Mucosa of gallbladder (tissue), 1 donor: Measurements from ENCODE around the gene RND2. TPM values are rescaled to one million over a fixed set of nuclear protein-coding genes. Genes with fewer than 3 reads are reported as not detected.
"Not testable (repeated sequence)": the region's sequence is repeated elsewhere in the genome, so short reads cannot be mapped to it uniquely, and the experiment has no call there.

Experiments used
- DNase-seq: peaks from one replicate; pipeline ENCODE4 v3.0.0-alpha.2; 2020; ENCODE audit warnings: low spot score
- total RNA-seq: library from RNA; stranded (reverse); gene quantifications from one replicate; pipeline ENCODE4 v1.2.1, GENCODE V29; 2021
- donor health status: DM: no; HTN: no; CAD: no.

Gene RND2
- total RNA-seq, 1 donor from 2014 or later, result 2.8 TPM

DNA sequence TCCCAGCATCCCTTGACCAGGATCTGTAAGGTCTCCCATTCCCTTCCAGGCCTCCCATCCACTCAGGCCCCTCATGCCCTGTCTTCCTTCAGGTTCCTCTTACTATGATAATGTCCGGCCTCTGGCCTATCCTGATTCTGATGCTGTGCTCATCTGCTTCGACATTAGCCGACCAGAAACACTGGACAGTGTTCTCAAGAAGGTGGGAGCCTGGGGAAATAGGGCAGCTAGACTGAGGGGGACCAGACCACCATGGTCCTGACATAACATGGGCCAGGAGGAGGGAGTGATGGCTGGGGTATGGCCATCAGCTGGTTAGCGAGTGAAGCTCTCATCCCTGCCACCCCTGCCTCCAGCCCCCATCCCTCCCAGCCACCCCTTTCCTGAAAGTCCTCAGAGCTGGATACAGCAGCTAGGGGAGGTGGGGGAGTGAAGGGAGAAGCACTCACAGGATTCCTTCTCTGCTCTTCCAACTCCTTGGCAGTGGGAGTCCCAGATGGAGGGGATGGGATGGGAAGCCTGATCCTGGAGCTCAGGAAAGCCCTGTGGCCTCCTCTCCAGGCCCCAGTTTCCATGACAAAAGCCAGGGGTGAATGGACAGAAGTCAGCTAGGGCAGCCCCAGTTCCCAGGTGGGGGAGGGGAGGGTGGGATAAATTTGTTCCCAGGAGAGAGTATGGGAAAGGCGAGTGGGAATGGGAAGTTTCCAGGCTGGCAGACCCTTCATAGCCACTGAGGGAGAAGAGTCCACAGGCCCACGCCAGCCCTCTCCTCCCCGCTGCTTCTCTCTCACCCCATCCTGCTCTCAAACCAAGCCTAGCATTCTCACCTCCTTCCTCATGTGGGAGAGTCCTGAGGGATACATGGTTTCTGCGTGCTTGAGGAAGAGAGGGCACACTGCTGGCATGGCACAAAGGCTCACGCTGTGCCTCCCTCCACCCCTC lies 2.3 kb downstream of the RND2 start:
- DNase-seq, result no peak

DNA sequence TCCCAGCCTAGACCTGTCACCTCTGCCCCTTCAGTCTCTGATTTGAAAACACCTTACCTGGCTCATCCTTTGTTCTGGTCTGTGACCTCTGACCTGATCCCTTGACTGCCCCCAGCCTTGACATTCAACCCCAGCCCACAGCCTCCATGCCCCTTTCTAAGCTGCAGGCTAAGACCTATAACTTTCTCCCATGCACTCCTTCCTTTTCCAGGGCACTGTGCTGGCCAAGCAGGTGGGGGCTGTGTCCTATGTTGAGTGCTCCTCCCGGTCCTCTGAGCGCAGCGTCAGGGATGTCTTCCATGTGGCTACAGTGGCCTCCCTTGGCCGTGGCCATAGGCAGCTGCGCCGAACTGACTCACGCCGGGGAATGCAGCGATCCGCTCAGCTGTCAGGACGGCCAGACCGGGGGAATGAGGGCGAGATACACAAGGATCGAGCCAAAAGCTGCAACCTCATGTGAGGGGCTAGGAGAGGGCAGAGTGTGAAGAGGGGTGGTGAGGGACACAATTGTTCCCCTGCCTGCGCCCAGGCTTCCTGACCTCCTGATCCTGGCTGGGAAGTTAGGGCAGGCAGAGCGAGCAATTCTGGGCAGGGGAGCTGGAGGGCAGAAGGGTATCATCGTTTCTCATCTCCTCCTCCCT lies 3.3 kb downstream of the RND2 start:
- DNase-seq, result no peak

DNA sequence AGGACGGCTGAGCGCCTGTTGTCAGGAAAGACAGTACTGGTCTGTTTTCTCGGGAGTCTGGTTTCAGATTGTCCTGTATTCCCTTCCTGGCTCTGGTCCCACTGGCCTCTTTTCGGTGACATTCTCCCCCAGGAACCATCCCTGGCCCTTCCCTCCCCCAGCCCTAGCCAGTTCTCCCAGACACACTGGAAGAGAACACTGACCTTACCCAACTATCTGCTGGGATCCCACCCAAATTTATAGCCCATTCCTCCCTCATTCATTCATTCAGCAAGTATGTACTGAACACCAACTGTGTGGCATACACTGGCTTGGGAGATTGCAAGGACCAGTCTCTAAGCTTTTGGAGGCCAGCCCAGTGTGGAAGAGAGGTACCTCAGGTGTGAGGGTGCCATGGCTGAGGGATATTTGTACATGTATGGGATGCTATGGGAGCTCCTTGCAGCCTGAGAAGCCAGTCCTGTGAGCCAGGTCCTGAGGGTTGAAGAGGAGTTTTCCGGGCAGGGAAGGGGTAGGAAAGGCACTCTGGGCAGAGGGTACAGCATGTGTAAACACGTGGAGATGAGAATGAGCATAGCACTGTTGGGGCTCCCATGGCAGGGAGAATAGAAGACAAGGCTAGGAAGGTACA lies 5.2 kb downstream of the RND2 start:
- DNase-seq, result no peak

DNA sequence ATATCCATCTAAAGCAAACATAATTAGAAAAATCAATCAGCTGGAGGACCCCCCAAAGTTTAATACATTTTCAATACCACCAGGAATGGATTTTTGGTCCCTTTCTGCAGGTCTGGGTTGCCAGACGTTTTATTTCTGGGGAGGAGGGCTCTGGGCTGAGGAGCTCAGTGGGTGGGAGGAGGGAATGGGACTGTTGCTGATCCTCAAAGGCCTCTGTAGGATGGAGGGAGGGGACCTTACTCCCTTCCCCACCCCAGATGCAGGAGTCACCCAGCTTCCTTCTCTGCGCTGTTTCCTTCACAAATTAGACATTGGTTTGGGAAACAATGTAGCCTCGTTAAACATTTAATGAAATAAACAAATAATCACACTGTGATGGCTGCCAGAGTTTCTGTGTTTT lies 6.6 kb downstream of the RND2 start:
- DNase-seq, result no peak

DNA sequence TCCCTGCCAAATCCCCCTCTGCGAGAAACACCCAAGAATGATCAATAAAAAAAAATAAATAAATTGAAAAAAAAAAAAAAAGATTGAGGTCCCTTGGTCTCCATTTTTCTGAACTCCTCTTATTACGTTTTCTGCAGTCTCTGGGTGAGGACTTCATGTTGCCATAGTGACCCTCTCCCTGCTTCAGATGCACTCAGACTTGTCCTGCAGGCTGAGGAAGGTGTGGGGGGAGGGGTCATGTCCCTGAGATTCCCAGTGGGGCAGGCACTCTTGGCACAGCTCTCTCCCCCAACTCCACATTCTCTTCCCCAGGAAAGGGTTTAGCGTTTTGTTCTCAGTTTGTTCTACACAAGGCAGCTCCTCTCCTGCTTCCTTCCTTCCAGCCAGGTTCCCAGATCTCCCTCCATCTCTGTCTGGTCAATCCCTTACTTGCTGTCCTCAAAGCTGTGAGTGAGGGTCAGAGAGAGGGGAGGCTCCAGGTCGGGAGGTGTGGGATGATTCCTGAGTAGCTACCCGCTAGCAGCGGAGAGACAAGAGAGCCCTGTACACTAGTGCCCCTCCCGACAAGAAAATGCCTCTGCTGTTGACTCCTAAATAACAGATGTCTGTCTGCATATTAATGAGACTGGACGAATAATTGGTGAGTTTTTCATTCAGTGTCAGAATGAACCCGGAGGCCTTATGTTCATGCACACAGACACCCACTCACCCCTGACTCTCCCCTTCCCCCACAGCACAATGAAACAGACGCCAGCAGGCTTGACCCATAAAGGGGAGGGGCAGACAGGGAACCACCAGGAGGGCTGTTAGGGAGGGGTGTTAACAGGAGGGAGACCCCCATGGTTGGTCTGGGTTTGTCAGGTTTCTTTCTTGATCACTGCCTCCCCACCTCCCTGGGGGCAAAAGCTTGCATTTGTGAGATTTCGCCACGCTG lies 9.2 kb downstream of the RND2 start:
- no peak for DNase-seq

DNA sequence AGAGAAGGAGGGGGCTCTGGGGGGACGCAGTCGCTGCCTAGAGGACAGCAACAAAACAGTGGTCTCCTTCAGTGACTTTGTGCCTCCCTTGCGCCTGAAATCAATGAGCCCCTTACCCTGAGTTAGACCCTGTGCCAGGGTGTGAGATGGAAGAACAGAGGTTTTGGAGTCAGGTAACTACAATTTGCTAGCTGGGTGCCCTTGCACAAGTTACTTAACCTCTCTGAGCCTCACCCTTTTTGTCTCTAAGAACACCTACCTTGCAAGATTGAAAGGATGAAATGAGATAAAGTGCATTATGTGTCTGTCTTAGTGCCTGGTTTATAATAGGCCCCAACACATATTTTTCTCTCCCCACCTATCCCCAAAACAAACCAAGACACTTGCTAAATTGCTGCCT lies 9.9 kb downstream of the RND2 start:
- DNase-seq, result no peak

DNA sequence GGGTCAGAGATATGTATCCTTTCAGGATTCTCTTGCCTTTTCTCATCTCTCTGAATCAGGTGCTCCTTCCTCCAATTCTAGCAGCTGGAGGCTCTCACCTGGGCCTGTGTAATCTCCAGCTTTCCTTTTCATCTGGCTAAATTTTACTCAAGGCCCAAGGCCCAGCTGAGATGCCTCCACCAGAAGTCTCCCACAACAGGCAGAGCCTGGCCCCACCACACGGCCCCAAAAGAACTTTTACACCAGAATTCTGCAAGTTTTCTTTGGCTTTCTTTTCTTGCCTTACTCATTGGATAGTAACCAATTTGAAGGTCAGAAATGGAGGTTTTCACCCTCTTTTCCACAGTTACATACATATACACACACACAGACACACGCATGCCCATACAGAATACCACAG lies 14.6 kb downstream of the RND2 start:
- DNase-seq, result no peak

DNA sequence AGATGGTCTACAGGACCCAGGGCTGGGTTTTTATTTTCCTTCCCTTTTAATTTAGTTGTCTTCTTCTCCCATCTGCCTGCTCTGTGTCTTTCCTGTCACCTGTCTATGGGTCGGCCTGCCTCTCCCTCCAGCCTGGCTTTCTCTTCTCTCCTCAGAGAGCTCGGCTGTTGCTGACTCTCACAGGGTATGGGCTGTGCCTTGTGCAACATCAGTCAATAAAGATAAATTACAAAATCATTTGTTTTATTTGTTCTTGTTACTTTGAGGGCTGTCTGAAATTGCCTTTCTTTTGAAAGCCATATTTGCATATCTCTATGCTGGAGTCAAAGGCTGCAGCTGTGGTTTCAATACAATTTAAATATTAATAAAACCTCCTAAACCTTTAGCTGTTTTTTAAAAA lies 15.6 kb downstream of the RND2 start:
- no peak for DNase-seq

DNA sequence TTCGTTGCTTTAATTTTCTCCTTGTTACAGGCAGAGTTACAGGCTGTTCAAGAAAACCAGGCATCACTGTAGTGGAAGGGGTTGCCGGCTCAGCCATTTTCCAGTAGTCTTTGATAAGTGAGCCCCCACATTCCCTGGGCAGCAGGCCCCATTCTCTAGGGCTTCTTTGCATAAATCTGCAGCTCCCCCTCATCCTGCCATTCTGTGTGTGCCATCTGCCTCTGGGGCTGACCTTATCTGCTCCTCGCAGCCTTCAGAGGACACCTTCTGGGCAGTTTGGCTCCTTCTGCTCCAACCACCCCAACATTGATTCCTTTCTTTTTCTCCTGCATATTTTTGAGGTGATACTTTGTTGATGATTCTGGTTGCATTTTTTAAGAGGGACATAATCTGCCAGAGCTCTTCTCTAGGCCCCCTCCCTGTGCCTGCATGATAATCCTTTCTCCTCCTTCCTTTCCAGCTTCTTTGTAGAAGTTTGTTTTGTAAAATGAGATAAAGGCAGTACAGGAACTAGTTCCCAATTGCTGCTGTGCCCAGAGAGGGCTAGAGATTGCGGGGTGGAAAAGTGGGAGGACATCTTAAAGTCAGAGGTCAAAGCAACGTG lies 17.1 kb downstream of the RND2 start:
- no peak for DNase-seq

DNA sequence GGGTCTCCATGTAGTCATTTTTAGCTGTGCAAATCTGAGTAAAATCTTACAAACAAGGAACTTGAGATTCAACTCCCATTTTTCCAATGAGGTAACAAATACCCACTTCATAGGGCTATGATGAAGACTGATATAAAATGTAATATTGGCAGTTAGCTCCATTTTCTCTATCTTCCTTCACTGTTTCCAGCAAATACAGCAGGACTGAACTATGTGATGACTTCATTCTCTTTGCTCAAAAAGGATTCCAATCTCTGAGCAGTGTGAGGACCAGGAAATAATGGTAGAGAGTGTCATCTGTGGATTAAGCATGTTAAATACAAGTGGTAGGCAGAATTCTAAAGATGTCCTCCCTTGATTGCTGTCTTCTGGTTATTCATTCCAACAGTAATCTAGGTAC lies 18.3 kb downstream of the RND2 start:
- no peak for DNase-seq

DNA sequence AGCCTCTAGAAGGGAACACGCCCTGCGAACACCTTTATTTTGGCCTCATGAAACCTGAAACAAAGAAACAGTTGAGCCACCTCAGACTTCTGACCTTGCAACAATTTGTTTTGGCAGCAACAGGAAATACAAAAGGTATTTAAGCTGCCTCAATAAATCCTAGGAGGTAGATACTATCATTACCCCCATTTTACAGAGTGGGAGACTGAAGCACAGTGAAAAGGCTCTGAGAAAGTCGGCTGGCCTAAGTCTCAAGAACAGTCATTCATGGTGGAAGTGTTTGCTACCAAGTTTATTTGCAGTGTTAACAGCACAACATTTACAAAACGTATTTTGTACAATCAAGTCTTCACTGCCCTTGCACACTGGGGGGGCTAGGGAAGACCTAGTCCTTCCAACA lies 19.0 kb downstream of the RND2 start:
- DNase-seq, result no peak

DNA sequence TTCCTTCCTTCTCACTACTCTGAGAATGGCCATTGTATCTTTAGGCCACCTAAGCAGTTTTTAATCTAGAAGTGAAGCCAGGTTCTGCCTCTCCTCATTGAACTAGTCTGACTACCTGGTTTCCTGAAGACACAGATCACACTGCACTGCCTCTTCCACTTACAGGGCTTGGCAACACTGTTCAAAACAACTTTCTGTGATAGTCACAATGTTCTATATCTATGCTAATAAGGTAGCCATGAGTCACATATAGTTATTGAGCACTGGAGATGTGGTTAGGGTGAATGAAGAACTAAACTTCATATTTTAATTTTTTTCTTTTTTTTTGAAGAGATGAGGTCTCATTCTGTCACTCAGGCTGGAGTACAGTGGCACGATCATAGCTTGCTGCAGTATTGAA lies 26.9 kb downstream of the RND2 start:
- DNase-seq, result no peak

DNA sequence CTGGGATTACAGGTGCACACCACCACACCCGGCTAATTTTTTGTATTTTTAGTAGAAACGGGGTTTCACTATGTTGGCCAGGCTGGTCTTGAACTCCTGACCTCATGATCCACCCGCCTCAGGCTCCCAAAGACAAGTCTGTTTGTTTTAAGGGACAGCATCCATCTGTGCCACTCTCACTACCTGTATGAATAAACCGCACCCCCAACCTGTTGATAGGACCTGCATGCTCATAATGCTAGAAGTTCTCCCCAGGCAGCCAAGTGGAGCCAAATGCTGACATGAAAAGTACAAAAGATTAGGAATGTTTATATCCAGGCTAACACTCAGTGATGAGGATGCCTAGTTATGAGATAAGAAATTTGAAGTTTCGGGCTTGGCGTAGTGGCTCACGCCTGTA lies 28.0 kb downstream of the RND2 start:
- not testable (repeated sequence) for DNase-seq

DNA sequence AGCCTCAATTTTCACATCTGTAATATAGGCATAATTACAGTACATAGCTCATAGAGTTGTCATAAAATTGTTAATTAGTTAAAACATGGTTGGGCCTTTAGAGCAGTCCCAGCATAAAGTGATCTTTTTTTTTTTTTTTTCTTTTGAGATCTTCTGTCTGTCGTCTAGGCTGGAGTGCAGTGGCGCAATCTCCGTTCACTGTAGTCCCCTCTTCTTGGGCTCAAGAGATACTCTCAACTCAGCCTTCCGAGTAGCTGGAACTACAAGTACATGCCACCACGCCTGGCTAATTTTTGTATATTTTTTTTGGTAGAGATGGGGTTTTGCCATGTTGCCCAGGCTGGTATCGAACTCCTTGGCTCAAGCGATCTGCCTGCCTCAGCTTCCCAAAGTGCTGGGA lies 31.0 kb downstream of the RND2 start:
- DNase-seq, result no peak

DNA sequence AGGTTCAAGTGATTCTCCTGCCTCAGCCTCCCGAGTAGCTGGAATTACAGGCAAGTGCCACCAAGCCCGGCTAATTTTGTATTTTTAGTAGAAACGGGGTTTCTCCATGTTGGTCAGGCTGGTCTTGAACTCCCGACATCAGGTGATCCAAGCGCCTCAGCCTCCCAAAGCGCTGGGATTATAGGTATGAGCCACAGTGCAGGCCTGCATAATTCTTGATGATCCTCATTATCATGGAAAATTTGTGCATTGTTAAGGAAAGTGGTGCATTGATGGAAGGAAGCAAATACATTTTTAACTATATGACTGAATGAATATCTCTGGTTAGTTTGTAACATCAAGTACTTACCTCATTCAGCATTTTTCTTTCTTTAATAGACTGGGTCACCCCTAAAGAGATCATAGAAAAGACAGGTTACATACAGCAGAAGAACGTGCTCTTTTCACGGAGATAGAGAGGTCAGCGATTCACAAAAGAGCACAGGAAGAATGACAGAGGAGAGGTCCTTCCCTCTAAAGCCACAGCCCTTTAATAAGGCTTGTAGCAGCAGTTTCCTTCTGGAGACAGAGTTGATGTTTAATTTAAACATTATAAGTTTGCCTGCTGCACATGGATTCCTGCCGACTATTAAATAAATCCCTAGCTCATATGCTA lies 38.1 kb downstream of the RND2 start:
- DNase-seq, result no peak

DNA sequence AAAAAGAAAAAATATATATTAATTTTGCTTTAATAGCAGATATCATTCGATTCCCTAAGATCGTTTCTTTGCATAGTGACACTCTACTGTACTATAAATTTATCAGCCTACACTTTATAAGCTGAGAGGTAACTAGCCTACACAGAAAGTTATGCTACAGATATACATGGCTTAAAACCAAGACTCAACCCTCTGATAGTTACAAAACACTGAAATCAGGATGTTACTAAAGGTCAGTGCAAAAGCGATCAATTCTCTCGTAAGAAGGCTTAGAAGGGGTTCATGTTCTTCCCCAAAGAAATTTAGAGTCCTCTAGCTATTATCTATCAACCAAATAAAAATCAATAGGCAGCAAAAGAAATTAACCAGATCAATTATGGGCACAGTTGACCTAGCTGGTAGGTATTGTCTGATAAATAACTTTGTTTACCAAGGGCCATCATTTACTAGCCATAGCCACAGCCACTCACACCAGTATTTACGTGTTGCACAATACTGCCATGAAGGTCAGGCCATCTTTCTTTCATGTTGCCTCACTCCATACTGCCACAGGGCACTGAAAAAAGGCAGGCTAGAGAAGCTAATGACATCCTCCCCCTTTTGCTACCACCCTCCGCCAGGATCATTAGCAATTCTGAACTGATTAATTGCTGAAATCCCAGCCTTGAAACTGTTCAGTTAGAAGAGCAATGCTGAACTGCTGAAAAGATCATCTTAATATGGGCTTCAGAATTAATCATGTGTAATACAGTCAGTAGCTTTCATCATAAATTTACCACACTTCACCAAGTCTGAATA lies 43.7 kb downstream of the RND2 start:
- no peak for DNase-seq

DNA sequence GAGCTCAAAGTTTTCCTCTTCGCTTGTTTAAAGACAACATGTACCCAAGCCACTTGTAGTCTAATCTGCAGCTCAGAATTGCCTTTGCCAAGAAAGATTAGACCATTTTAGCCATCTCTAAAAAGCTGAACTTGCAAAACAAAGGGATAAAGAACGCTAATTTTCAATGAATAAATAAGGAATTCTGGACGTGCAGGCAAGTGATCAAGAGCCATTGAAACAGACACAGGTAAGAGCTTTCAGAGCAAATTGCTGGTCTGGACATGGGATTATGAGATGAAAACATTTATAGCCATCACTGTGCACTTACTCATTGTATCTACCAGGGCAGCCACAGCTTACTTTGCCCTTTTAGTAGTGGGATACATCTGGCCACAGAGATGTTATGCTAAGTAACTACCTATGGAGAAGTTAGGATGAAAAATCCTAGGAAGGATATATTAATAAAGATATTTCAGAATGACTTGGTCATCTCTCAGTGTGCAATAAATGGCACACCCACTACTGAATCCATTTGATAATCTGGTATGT lies 44.4 kb downstream of the RND2 start:
- no peak for DNase-seq

DNA sequence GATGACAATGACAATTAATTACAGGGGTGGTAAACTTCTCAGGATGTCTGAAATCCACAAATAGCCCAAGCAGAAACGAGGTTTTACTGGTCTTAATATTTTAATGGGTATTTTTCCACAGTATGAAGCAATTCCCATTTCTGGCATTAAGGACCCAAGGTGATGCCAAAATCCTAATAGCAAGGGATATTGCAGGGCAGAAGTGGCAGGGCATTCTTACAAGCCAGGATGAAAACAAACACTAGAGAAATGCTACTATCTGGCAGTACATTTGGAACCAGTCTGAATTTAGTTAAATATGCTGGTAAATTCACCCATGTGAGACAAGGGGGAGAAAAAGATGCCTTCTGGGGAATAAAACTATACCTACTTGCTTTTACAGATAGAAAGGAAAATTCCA lies 45.2 kb downstream of the RND2 start:
- DNase-seq, result no peak

DNA sequence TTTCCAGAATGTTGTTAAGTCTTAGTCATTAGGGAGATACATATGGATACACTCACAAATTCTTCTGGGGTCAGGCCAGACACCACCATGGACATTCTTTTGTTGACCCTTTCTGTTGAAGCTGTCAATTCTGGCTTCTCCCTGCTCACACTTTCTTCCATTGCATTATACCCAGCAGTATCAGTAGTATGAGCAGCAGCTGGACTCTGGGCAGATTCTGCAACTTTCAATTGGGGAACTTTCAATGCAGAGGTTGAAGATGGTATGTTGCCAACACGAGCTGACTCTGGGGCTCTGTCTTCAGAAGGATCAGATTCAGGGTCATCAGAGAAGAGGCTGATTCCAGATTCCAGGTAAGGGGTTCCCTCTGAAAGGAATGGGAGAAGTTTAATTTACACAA lies 45.8 kb downstream of the RND2 start:
- no peak for DNase-seq

DNA sequence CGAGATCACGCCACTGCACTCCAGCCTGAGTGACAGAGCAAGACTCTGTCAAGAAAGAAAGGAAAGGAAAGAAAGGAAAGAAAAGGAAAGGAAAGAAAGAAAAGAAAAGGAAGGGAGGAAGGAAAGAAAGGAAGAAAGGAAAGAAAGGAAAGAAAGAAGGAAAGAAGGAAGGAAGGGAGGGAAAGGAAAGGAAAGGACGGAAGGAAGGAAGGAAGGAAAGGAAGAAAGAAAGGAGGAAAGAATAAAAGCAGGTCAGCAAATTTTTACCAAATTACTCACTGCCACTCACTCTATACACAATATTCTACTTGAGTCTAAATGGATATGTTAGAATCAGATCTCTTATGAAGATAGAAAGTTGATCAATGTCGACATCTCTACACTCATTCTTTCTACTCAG lies 49.8 kb downstream of the RND2 start:
- no peak for DNase-seq
